Measurements from ENCODE around the gene TTL. TPM values are rescaled to one million over a fixed set of nuclear protein-coding genes. Genes with fewer than 3 reads are reported as not detected.
A peak's percentile ranks its signal among the peaks of the same experiment; 100 is the strongest.

The TTL gene
- total and polyA plus RNA-seq, 2 of the 13 experiments (the other 11 are each of a cell fraction or from before 2014, with no cell fraction given): 19.0 to 59.8 TPM

DNA sequence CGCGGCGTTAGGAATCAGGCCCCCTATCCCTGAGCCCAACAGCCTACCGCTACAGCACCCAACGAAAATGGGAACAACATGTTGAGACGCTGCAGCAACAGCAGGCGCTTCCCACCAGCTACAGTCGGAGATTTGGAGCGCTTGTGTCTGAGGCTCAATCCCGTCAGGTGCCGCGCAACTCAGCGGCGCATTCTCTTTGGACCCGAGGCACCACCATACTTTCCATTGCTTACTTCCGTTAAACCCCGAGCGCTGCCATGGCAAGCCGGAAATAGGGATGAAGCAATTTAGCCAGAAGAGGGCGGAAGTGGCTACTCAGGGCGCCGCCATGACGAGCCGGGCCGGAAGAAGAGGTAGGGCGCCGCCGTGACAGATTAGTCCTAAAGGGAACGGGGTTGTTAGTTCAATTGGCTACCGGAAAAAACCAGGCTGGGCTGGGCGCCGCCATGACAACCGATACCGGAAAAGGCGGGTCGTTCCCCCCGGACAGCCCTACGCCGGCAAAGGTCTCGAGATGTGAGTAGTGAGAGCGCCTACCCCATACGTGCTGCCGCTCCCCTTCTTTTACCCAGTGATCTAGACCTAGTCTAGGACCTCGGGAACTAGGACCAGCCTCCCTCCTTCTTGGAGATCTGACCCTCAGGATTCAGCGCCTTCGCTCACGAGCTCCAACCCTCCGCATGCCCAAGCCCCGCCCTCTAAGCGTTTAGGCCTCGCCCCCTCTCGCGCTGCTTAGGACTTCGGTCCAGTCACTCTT lies 102.4 kb downstream of the TTL start, which contains the start of gene CHCHD5 (continued):
- TF ChIP-seq SNAI1 (CRISPR knock-in tag; IDR thresholded peaks at IDR 0.05; ENCODE audit: borderline replicate concordance): 0 out of 2 replicates have a peak, but pooled peaks have one; percentile 7
- no peak for TF ChIP-seq EHMT2 (IDR thresholded peaks at IDR 0.05; ENCODE audit: borderline replicate concordance, low read depth, low read length)
- TF ChIP-seq, protein P1, sequence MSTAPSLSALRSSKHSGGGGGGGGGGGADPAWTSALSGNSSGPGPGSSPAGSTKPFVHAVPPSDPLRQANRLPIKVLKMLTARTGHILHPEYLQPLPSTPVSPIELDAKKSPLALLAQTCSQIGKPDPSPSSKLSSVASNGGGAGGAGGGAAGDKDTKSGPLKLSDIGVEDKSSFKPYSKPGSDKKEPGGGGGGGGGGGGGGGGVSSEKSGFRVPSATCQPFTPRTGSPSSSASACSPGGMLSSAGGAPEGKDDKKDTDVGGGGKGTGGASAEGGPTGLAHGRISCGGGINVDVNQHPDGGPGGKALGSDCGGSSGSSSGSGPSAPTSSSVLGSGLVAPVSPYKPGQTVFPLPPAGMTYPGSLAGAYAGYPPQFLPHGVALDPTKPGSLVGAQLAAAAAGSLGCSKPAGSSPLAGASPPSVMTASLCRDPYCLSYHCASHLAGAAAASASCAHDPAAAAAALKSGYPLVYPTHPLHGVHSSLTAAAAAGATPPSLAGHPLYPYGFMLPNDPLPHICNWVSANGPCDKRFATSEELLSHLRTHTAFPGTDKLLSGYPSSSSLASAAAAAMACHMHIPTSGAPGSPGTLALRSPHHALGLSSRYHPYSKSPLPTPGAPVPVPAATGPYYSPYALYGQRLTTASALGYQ (CRISPR knock-in tag; IDR thresholded peaks at IDR 0.05): peak; percentile 15; the same call in 1 of the 2 replicates
- TF ChIP-seq, protein P2, sequence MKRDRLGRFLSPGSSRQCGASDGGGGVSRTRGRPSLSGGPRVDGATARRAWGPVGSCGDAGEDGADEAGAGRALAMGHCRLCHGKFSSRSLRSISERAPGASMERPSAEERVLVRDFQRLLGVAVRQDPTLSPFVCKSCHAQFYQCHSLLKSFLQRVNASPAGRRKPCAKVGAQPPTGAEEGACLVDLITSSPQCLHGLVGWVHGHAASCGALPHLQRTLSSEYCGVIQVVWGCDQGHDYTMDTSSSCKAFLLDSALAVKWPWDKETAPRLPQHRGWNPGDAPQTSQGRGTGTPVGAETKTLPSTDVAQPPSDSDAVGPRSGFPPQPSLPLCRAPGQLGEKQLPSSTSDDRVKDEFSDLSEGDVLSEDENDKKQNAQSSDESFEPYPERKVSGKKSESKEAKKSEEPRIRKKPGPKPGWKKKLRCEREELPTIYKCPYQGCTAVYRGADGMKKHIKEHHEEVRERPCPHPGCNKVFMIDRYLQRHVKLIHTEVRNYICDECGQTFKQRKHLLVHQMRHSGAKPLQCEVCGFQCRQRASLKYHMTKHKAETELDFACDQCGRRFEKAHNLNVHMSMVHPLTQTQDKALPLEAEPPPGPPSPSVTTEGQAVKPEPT (CRISPR knock-in tag; IDR thresholded peaks at IDR 0.05; ENCODE audit: low read depth): peak; percentile 91; the same call in 1 of the 2 replicates
- TF ChIP-seq, protein P3, sequence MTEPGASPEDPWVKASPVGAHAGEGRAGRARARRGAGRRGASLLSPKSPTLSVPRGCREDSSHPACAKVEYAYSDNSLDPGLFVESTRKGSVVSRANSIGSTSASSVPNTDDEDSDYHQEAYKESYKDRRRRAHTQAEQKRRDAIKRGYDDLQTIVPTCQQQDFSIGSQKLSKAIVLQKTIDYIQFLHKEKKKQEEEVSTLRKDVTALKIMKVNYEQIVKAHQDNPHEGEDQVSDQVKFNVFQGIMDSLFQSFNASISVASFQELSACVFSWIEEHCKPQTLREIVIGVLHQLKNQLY (CRISPR knock-in tag; IDR thresholded peaks at IDR 0.05): no peak
- TF ChIP-seq NFIC (IDR thresholded peaks at IDR 0.05; ENCODE audit: low read length): no peak
- peak; percentile 99 for TF ChIP-seq HOXA3 (CRISPR knock-in tag; IDR thresholded peaks at IDR 0.05)
- peak; percentile 84 for TF ChIP-seq CREB1 (IDR thresholded peaks at IDR 0.05)
- peak; percentile 85 for TF ChIP-seq CREB1 (CRISPR knock-in tag; IDR thresholded peaks at IDR 0.05)
- TF ChIP-seq FOXC1 (CRISPR knock-in tag; IDR thresholded peaks at IDR 0.05; ENCODE audit: borderline replicate concordance): peak; percentile 85
- peak; percentile 87 for TF ChIP-seq YEATS2 (CRISPR knock-in tag; IDR thresholded peaks at IDR 0.05; ENCODE audit: borderline replicate concordance)
- peak; percentile 54; the same call in 1 of the 2 replicates for TF ChIP-seq ZNF329 (CRISPR knock-in tag; IDR thresholded peaks at IDR 0.05; ENCODE audit: low read depth)
- TF ChIP-seq NFYC (CRISPR knock-in tag; IDR thresholded peaks at IDR 0.05): peak; percentile 27; the same call in 1 of the 2 replicates
- TF ChIP-seq, protein P4, sequence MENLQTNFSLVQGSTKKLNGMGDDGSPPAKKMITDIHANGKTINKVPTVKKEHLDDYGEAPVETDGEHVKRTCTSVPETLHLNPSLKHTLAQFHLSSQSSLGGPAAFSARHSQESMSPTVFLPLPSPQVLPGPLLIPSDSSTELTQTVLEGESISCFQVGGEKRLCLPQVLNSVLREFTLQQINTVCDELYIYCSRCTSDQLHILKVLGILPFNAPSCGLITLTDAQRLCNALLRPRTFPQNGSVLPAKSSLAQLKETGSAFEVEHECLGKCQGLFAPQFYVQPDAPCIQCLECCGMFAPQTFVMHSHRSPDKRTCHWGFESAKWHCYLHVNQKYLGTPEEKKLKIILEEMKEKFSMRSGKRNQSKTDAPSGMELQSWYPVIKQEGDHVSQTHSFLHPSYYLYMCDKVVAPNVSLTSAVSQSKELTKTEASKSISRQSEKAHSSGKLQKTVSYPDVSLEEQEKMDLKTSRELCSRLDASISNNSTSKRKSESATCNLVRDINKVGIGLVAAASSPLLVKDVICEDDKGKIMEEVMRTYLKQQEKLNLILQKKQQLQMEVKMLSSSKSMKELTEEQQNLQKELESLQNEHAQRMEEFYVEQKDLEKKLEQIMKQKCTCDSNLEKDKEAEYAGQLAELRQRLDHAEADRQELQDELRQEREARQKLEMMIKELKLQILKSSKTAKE (CRISPR knock-in tag; IDR thresholded peaks at IDR 0.05; ENCODE audit: borderline replicate concordance): peak; percentile 33
- peak; percentile 57; the same call in 1 of the 2 replicates for TF ChIP-seq ZNF30 (CRISPR knock-in tag; IDR thresholded peaks at IDR 0.05)
- TF ChIP-seq ZSCAN22 (CRISPR knock-in tag; IDR thresholded peaks at IDR 0.05): no peak
